H4 (cell line): ENCODE data around the gene ZSCAN25. TPM values are rescaled to one million over a fixed set of nuclear protein-coding genes. Genes with fewer than 3 reads are reported as not detected.

ENCODE experiments used
- total RNA-seq: library from RNA; depleted of rRNA; stranded (reverse); fragments of >200 nt; shearing (Covaris generic); gene quantifications from 2 replicates; pipeline ENCODE4 v1.2.3, GENCODE V29; 2014; rRNA removed

Gene ZSCAN25
- total RNA-seq, 1 experiment from 2014 or later, result 6.9 TPM

Other genes with a start within 250 kb of the ZSCAN25 start
- 495 and 596 TPM in 2 replicates for gene ARPC1B, start 242.2 kb upstream of the ZSCAN25 start, total RNA-seq
- gene PDAP1, start 208.3 kb upstream of the ZSCAN25 start, total RNA-seq, result 147 and 170 TPM in 2 replicates
- gene BUD31, start 208.0 kb upstream of the ZSCAN25 start, total RNA-seq, result 169 and 186 TPM in 2 replicates
- gene PTCD1, start 178.1 kb upstream of the ZSCAN25 start, total RNA-seq, result 3.5 and 4.8 TPM in 2 replicates
- 30.5 and 32.6 TPM in 2 replicates for gene CPSF4, start 178.0 kb upstream of the ZSCAN25 start, total RNA-seq
- 1,624 and 1,916 TPM in 2 replicates for gene ATP5MF, start 150.8 kb upstream of the ZSCAN25 start, total RNA-seq
- gene ZNF789, start 144.1 kb upstream of the ZSCAN25 start, total RNA-seq, result 2.0 and 2.7 TPM in 2 replicates
- gene ZNF394, start 116.7 kb upstream of the ZSCAN25 start, total RNA-seq, result 17.0 and 20.8 TPM in 2 replicates
- 13.6 and 14.7 TPM in 2 replicates for gene ZKSCAN5, start 112.3 kb upstream of the ZSCAN25 start, total RNA-seq
- gene FAM200A, start 64.8 kb upstream of the ZSCAN25 start, total RNA-seq, result 9.8 and 11.3 TPM in 2 replicates
- gene ZNF655, start 58.3 kb upstream of the ZSCAN25 start, total RNA-seq, result 36.4 and 51.2 TPM in 2 replicates
- 0.19 and 1.6 TPM in 2 replicates for gene TMEM225B, start 18.7 kb upstream of the ZSCAN25 start, total RNA-seq
- gene CYP3A5, start 63.0 kb downstream of the ZSCAN25 start, total RNA-seq, result not detected in 2 replicates
- gene CYP3A7, start 118.2 kb downstream of the ZSCAN25 start, total RNA-seq, result not detected in 2 replicates
- gene CYP3A4, start 167.2 kb downstream of the ZSCAN25 start, total RNA-seq, result not detected in 2 replicates
- gene CYP3A43, start 211.1 kb downstream of the ZSCAN25 start, total RNA-seq, result not detected in 2 replicates